Measurements from ENCODE around the gene BAIAP2. TPM values are rescaled to one million over a fixed set of nuclear protein-coding genes. Genes with fewer than 3 reads are reported as not detected.

BAIAP2 gene
- total RNA-seq, 1 donor from 2014 or later = 34.7 TPM

GRCh38 chr17:81058263-81058871 is 23.4 kb downstream of the BAIAP2 start:
- ATAC-seq (ENCODE audit: poor library complexity) = no peak
- intact Hi-C loops (cut with DNase I) = no loop called here
- DNase-seq = no peak

- intact Hi-C loops (cut with DNase I) = no loop called here
- DNase-seq (no peak), ATAC-seq (ENCODE audit: poor library complexity) (no peak)
Measured at GRCh38 chr17:81059026-81059425, 24.1 kb downstream of the BAIAP2 start.

- DNase-seq = no peak
- intact Hi-C loops (cut with DNase I) = no loop called here
- no peak for ATAC-seq (ENCODE audit: poor library complexity)
Measured at GRCh38 chr17:81060416-81060815, 25.5 kb downstream of the BAIAP2 start.

GRCh38 chr17:81061027-81061735 is 26.2 kb downstream of the BAIAP2 start:
- no peak for ATAC-seq (ENCODE audit: poor library complexity)
- DNase-seq = no peak
- intact Hi-C loops (cut with DNase I) = no loop called here

GRCh38 chr17:81062014-81062780 is 27.2 kb downstream of the BAIAP2 start:
- ATAC-seq (ENCODE audit: poor library complexity) = no peak
- DNase-seq = no peak
- intact Hi-C loops (cut with DNase I) = no loop called here

GRCh38 chr17:81063106-81064093 is 28.4 kb downstream of the BAIAP2 start:
- DNase-seq (no peak), ATAC-seq (ENCODE audit: poor library complexity) (peak; percentile 36)
- intact Hi-C loops (cut with DNase I) = no loop called here

GRCh38 chr17:81064678-81065475 is 29.9 kb downstream of the BAIAP2 start:
- ATAC-seq (ENCODE audit: poor library complexity) (peak; percentile 5), DNase-seq (no peak)
- intact Hi-C loops (cut with DNase I) = no loop called here

GRCh38 chr17:81065500-81065899 is 30.5 kb downstream of the BAIAP2 start:
- ATAC-seq (ENCODE audit: poor library complexity) (no peak), DNase-seq (no peak)
- intact Hi-C loops (cut with DNase I) = no loop called here

- intact Hi-C loops (cut with DNase I) = no loop called here
- ATAC-seq (ENCODE audit: poor library complexity) (no peak), DNase-seq (no peak)
Measured at GRCh38 chr17:81066072-81066471, 31.1 kb downstream of the BAIAP2 start.

- intact Hi-C loops (cut with DNase I) = no loop called here
- ATAC-seq (ENCODE audit: poor library complexity) (no peak), DNase-seq (no peak)
Measured at GRCh38 chr17:81066771-81067315, 31.9 kb downstream of the BAIAP2 start.

- DNase-seq = no peak
- intact Hi-C loops (cut with DNase I) = no loop called here
- ATAC-seq (ENCODE audit: poor library complexity) = no peak
Measured at GRCh38 chr17:81067391-81067811, 32.5 kb downstream of the BAIAP2 start.

- ATAC-seq (ENCODE audit: poor library complexity) (peak; percentile 28), DNase-seq (no peak)
- intact Hi-C loops (cut with DNase I) = no loop called here
Measured at GRCh38 chr17:81068411-81069134, 33.6 kb downstream of the BAIAP2 start.

GRCh38 chr17:81069135-81069645 is 34.2 kb downstream of the BAIAP2 start:
- ATAC-seq (ENCODE audit: poor library complexity) = peak; percentile 71
- intact Hi-C loops (cut with DNase I) = no loop called here
- DNase-seq = peak; percentile 72

GRCh38 chr17:81070541-81071246 is 35.7 kb downstream of the BAIAP2 start:
- no peak for ATAC-seq (ENCODE audit: poor library complexity)
- intact Hi-C loops (cut with DNase I) = no loop called here
- DNase-seq = no peak

GRCh38 chr17:81071761-81072741 is 37.1 kb downstream of the BAIAP2 start:
- intact Hi-C loops (cut with DNase I) = no loop called here
- no peak for ATAC-seq (ENCODE audit: poor library complexity)
- DNase-seq = no peak

Data from Right ventricle myocardium superior (tissue), 1 donor.